Hepatocyte (in vitro differentiated cells): Measurements from ENCODE around the gene L3MBTL1. TPM values are rescaled to one million over a fixed set of nuclear protein-coding genes. Genes with fewer than 3 reads are reported as not detected.

ENCODE experiments used
- DNase-seq: peaks from one replicate; pipeline ENCODE4 v3.0.0-alpha.2; 2016; ENCODE audit warnings: low spot score
- H2AFZ ChIP-seq: fragments of 200-600 bp; sonication (generic); 2 replicates; pipeline ENCODE4 v1.6.0; 2016; ENCODE audit warnings: antibody characterized with exemption, mild to moderate bottlenecking
- H3K27ac ChIP-seq: fragments of 200-600 bp; sonication (generic); 2 replicates; pipeline ENCODE4 v1.5.1; 2016; ENCODE audit warnings: mild to moderate bottlenecking
- H3K27me3 ChIP-seq: fragments of 200-600 bp; sonication (generic); 2 replicates; pipeline ENCODE4 v1.6.1; 2016
- H3K36me3 ChIP-seq: fragments of 200-600 bp; sonication (generic); replicated peaks from 2 replicates; pipeline ENCODE4 v1.5.1; 2016; ENCODE audit warnings: low read depth; ENCODE audit not compliant: insufficient read depth
- H3K4me1 ChIP-seq: fragments of 200-600 bp; sonication (generic); 2 replicates; pipeline ENCODE4 v1.5.1; 2016; ENCODE audit warnings: mild to moderate bottlenecking, moderate library complexity; ENCODE audit not compliant: insufficient read depth
- H3K4me2 ChIP-seq: fragments of 200-600 bp; sonication (generic); 2 replicates; pipeline ENCODE4 v1.6.0; 2016
- H3K4me3 ChIP-seq: fragments of 200-600 bp; sonication (generic); 2 replicates; pipeline ENCODE4 v1.5.1; 2016; ENCODE audit warnings: mild to moderate bottlenecking
- H3K79me2 ChIP-seq: fragments of 200-600 bp; sonication (generic); 2 replicates; pipeline ENCODE4 v1.6.0; 2017; ENCODE audit warnings: mild to moderate bottlenecking
- H3K9me2 ChIP-seq: fragments of 200-600 bp; sonication (generic); replicated peaks from 2 replicates; pipeline ENCODE4 v1.6.0; 2017; ENCODE audit warnings: mild to moderate bottlenecking; ENCODE audit not compliant: insufficient read depth
- H3K9me3 ChIP-seq: fragments of 200-600 bp; sonication (generic); 2 replicates; pipeline ENCODE4 v1.5.1; 2016; ENCODE audit warnings: low read depth, mild to moderate bottlenecking
- H4K20me1 ChIP-seq: fragments of 200-600 bp; sonication (generic); 2 replicates; pipeline ENCODE4 v1.6.0; 2016; ENCODE audit warnings: mild to moderate bottlenecking; ENCODE audit not compliant: insufficient read depth, poor library complexity, severe bottlenecking
- EZH2 ChIP-seq: fragments of 200-600 bp; sonication (generic); IDR thresholded peaks from 2 replicates; pipeline ENCODE4 v1.6.1; 2016; ENCODE audit warnings: antibody characterized with exemption, mild to moderate bottlenecking, borderline replicate concordance
- EZH2phosphoT487 ChIP-seq: fragments of 200-600 bp; sonication (generic); IDR thresholded peaks from one replicate; pipeline ENCODE4 v1.6.1; 2018; ENCODE audit warnings: antibody characterized with exemption, mild to moderate bottlenecking, low read depth, moderate library complexity; ENCODE audit not compliant: unreplicated experiment, severe bottlenecking
- WGBS: methylation state at CpG from one replicate; pipeline ENCODE4 v1.1.6; 2016; ENCODE audit warnings: low lambda C conversion rate; ENCODE audit errors: missing lambda C conversion rate; 5-methylcytosine and 5-hydroxymethylcytosine counted together
- polyA plus RNA-seq: library from polyadenylated mRNA; unstranded; fragments of >200 nt; fragmentation: Nextera tagmentation; extraction: Ambion mirVana; gene quantifications from 2 replicates; pipeline ENCODE4 v1.2.1, GENCODE V29; 2016
- total RNA-seq: library from RNA; depleted of rRNA; stranded (reverse); fragments of >200 nt; gene quantifications from 2 replicates; pipeline ENCODE4 v1.2.3, GENCODE V29; 2014
- TF ChIP-seq, protein P1 (sequence below): fragments of 200-600 bp; sonication (generic); IDR thresholded peaks from 2 replicates; pipeline ENCODE4 v1.5.1; 2016; ENCODE audit warnings: antibody characterized with exemption, mild to moderate bottlenecking; ENCODE audit not compliant: poor library complexity

L3MBTL1 gene
- total and polyA plus RNA-seq, 2 experiments from 2014 or later, result 7.5 to 7.9 TPM

DNA sequence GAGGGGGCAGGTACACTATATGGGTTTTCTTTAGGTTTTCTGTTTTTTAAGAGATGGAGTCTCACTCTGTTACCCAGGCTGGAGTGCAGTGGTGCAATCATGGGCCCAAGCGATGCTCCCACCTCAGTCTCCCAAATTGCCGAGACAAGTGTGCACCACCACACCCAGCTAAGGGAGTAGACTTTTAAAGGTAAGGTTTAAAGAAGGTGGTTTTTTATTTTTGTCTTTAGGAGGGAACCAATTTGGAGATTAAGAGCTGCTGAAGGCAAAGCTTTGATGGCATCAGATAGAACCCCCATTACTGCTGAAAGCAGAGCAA lies 41.9 kb upstream of the L3MBTL1 start:
- 97% methylated on average over 2 of the region's 2 CpGs for WGBS
- H4K20me1 ChIP-seq, result peaks cover 61% of the 10 kb centered on the region
- H3K27me3 ChIP-seq, result no peaks in the 10 kb centered on the region
- no peak for DNase-seq
- peaks cover 46% of the 10 kb centered on the region for H3K79me2 ChIP-seq
- no peaks in the 10 kb centered on the region for H3K9me3 ChIP-seq
- H3K27ac ChIP-seq, result no peak overlapping the region
- H3K4me1 ChIP-seq, result no peaks in the 10 kb centered on the region
- H3K4me3 ChIP-seq, result no peak overlapping the region
- H3K36me3 ChIP-seq, result peaks cover 24% of the 10 kb centered on the region
- no peaks in the 10 kb centered on the region for H3K9me2 ChIP-seq
- no peak overlapping the region for H2AFZ ChIP-seq
- no peak overlapping the region for H3K4me2 ChIP-seq
- TF ChIP-seq, protein P1, sequence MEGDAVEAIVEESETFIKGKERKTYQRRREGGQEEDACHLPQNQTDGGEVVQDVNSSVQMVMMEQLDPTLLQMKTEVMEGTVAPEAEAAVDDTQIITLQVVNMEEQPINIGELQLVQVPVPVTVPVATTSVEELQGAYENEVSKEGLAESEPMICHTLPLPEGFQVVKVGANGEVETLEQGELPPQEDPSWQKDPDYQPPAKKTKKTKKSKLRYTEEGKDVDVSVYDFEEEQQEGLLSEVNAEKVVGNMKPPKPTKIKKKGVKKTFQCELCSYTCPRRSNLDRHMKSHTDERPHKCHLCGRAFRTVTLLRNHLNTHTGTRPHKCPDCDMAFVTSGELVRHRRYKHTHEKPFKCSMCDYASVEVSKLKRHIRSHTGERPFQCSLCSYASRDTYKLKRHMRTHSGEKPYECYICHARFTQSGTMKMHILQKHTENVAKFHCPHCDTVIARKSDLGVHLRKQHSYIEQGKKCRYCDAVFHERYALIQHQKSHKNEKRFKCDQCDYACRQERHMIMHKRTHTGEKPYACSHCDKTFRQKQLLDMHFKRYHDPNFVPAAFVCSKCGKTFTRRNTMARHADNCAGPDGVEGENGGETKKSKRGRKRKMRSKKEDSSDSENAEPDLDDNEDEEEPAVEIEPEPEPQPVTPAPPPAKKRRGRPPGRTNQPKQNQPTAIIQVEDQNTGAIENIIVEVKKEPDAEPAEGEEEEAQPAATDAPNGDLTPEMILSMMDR, result no peak
- TF ChIP-seq EZH2, result no peak
- no peak for TF ChIP-seq EZH2phosphoT487

DNA sequence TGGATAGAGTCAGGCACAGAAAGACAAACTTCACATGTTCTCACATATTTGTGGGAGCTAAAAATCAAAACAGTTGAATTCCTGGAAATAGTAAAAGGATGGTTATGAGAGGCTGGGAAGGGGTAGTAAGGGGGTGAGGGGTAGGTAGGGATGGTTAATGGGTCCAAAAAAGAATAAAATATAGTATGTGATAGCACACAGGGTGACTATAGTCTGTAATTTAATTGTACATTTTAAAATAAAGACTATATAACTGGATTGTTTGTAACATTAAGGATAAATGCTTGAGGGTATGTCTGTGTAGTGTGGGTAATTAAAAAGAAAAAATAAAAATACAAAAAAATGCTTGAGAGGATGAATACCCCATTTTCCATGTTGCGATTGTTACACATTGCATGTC lies 39.9 kb upstream of the L3MBTL1 start:
- WGBS, result 100% methylated on average over 1 of the region's 1 CpG
- TF ChIP-seq EZH2, result no peak
- TF ChIP-seq, protein P1, result no peak
- no peak for TF ChIP-seq EZH2phosphoT487
- Histone ChIP-seq H2AFZ (no peak overlapping the region), H3K36me3 (peaks cover 14% of the 10 kb centered on the region), H3K27me3 (no peaks in the 10 kb centered on the region), H3K9me2 (no peaks in the 10 kb centered on the region), H3K4me1 (no peaks in the 10 kb centered on the region), H3K79me2 (peaks cover 29% of the 10 kb centered on the region), H3K4me3 (no peak overlapping the region), H3K27ac (no peak overlapping the region), H4K20me1 (peaks cover 42% of the 10 kb centered on the region), H3K4me2 (no peak overlapping the region), H3K9me3 (no peaks in the 10 kb centered on the region)
- no peak for DNase-seq

DNA sequence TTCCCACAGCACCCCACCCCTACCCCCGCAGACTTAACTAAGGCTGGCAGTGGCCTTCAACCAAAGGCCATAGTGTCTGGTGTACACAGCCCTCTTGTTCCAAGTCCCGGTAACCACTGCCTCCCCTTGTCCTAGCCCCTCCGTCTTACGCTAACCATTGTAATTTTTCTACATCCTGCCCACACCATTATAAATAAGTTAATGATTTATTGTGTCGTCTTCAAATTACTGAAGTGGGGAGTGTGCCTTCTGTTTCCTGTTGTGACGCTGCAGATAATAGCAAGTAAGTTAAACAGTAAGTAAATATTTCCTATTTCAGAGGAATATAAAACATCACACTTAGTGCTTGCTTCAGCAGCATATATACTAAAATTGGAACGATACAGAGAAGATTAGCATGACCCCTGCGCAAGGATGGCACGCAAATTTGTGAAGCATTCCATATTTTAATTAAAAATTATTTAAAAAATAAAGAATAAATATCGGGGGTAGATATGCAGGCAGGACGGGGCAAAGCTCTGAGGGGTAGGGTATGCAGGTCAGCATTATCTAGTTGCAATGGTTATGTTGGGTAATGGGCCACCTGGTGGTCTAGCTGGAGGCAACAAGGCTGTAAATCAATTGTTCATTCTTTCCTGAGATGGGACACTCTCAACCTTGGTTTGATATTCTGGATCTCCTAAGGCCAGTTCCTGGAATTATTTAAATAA lies 34.7 kb upstream of the L3MBTL1 start:
- H4K20me1 ChIP-seq, result no peaks in the 10 kb centered on the region
- no peak overlapping the region for H3K27ac ChIP-seq
- no peaks in the 10 kb centered on the region for H3K79me2 ChIP-seq
- TF ChIP-seq EZH2phosphoT487, result no peak
- H3K4me3 ChIP-seq, result no peak overlapping the region
- no peak overlapping the region for H3K4me2 ChIP-seq
- no peaks in the 10 kb centered on the region for H3K27me3 ChIP-seq
- no peak overlapping the region for H2AFZ ChIP-seq
- no peaks in the 10 kb centered on the region for H3K9me3 ChIP-seq
- DNase-seq, result no peak
- no peaks in the 10 kb centered on the region for H3K9me2 ChIP-seq
- WGBS, result 88% methylated on average over 11 of the region's 11 CpGs
- H3K36me3 ChIP-seq, result no peaks in the 10 kb centered on the region
- H3K4me1 ChIP-seq, result no peaks in the 10 kb centered on the region

DNA sequence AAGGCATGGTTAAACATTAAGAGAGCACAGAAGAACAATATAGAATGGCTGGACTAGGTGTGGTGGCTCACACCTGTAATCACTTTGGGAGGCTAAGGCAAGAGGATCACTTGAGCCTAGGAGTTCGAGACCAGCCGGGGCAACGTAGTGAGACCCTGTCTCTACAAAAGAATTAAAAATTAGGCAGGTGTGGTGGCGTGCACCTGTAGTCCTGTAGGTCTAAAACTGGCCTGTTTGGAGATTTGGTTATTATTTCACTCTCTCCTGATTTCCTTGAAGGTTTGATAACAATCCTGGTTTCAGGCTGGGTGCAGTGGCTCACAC lies 34.2 kb upstream of the L3MBTL1 start:
- H3K36me3 ChIP-seq, result no peaks in the 10 kb centered on the region
- H3K27ac ChIP-seq, result no peak overlapping the region
- TF ChIP-seq, protein P1, result no peak
- no peak for TF ChIP-seq EZH2phosphoT487
- TF ChIP-seq EZH2, result no peak
- DNase-seq, result no peak
- H3K27me3 ChIP-seq, result no peaks in the 10 kb centered on the region
- no peak overlapping the region for H3K4me2 ChIP-seq
- H3K9me2 ChIP-seq, result no peaks in the 10 kb centered on the region
- H3K4me1 ChIP-seq, result no peaks in the 10 kb centered on the region
- no peaks in the 10 kb centered on the region for H4K20me1 ChIP-seq
- H3K4me3 ChIP-seq, result no peak overlapping the region
- no peaks in the 10 kb centered on the region for H3K9me3 ChIP-seq
- no peak overlapping the region for H2AFZ ChIP-seq
- WGBS, result 98% methylated on average over 4 of the region's 4 CpGs
- no peaks in the 10 kb centered on the region for H3K79me2 ChIP-seq
